Activated CD8-positive, alpha-beta T cell treated with anti-CD3 and anti-CD28 coated beads, Interleukin-2, amount 10 ng/mL, durations not matched to agents 7 days and 5 days (primary cell): ENCODE results near the gene SIGLEC10. TPM values are rescaled to one million over a fixed set of nuclear protein-coding genes. Genes with fewer than 3 reads are reported as not detected.
A peak's percentile ranks its signal among the peaks of the same experiment; 100 is the strongest.
"Not testable (repeated sequence)": the region's sequence is repeated elsewhere in the genome, so short reads cannot be mapped to it uniquely, and the experiment has no call there.

Experiments used
- ATAC-seq: fragments of 150-1000 bp; cut with Tn5 transposase; one replicate; pipeline ENCODE4 v1.10.0; 2021; ENCODE audit warnings: moderate library complexity
- CTCF ChIA-PET: fragments of 350-600 bp; sonication (Branson Sonifier 250); formaldehyde crosslinking; loops from one replicate; lab custom pipeline; 2021; ENCODE audit warnings: antibody characterized with exemption; lab: Charles Lee
- POLR2A ChIA-PET: fragments of 350-600 bp; sonication (Branson Sonifier 250); formaldehyde crosslinking; loops from one replicate; lab custom pipeline; 2021; ENCODE audit warnings: antibody characterized with exemption; lab: Charles Lee
- DNase-seq: peaks from one replicate; pipeline ENCODE4 v3.0.0-alpha.2; 2020
- H3K27ac Mint-ChIP-seq: one replicate; pipeline ENCODE4 v1.8.0; 2021; ENCODE audit warnings: mild to moderate bottlenecking, mixed read lengths
- H3K27me3 Mint-ChIP-seq: one replicate; pipeline ENCODE4 v1.8.0; 2021; ENCODE audit warnings: low read depth, mixed read lengths
- H3K36me3 Mint-ChIP-seq: one replicate; pipeline ENCODE4 v1.8.0; 2021; ENCODE audit warnings: low read depth, mixed read lengths
- H3K4me1 Mint-ChIP-seq: one replicate; pipeline ENCODE4 v1.8.0; 2021; ENCODE audit warnings: low read depth, mixed read lengths
- H3K4me3 Mint-ChIP-seq: one replicate; pipeline ENCODE4 v1.8.0; 2021; ENCODE audit warnings: mild to moderate bottlenecking, mixed read lengths
- H3K9me3 Mint-ChIP-seq: one replicate; pipeline ENCODE4 v1.8.0; 2022; ENCODE audit warnings: mixed read lengths; ENCODE audit not compliant: insufficient read depth
- total RNA-seq, 2 experiments: library from RNA; stranded (reverse); gene quantifications; one replicate each; pipeline ENCODE4 v1.2.3, GENCODE V29; 2021

SIGLEC10 gene
- total RNA-seq, 2 experiments from 2014 or later, result 0.83 to 0.92 TPM

DNA sequence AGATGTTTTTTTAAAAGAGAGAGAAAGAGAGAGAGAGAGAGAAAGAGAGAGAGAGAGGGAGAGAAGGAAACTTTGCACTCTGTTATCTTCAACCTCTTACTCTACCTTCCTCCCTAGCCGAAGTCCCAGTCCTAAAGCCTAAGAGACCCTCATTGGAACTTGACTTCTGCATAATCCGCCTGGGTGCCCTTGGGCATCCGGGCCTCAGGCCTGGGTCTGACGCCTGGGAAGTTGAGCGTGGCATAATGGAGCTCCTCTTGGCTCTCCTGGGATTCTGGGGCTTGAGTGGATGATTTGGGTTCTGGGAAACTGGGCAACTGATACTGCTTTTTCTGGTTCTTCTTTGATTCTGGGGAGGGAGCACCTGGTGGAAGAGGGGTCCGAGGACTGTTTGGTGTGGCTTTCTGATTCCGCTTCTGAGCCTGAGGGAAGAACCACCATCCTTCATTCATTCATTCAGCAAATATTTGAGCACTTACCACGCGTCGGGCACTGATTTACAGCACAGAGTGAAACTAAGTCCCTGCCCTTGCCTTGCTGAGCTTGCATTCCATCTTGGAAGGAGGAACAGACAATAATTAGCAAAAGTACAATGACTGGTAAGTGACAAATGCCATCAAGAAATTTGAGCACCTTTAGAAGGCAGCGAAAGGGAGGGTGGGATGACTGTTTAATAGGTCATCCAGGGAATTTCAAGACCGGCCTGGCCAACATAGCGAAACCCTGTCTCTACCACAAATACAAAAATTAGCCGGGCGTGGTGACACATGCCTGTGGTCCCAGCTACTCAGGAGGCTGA, 6.3 kb downstream of the SIGLEC10 start:
- no peaks in the 10 kb centered on the region for H3K9me3 Mint-ChIP-seq
- peaks cover 3% of the 10 kb centered on the region for H3K27me3 Mint-ChIP-seq
- ATAC-seq (no peak), DNase-seq (no peak)
- no peak overlapping the region for H3K4me3 Mint-ChIP-seq
- POLR2A ChIA-PET, result no interaction called here
- no peaks in the 10 kb centered on the region for H3K36me3 Mint-ChIP-seq
- CTCF ChIA-PET, result interaction anchor here (1.0 to 5.0 kb wide), 2 partner anchors 11 to 13 kb away, joined by 3 to 28 read pairs; no protein-coding TSS in a partner anchor
- no peak overlapping the region for H3K27ac Mint-ChIP-seq
- peaks cover 8% of the 10 kb centered on the region for H3K4me1 Mint-ChIP-seq

DNA sequence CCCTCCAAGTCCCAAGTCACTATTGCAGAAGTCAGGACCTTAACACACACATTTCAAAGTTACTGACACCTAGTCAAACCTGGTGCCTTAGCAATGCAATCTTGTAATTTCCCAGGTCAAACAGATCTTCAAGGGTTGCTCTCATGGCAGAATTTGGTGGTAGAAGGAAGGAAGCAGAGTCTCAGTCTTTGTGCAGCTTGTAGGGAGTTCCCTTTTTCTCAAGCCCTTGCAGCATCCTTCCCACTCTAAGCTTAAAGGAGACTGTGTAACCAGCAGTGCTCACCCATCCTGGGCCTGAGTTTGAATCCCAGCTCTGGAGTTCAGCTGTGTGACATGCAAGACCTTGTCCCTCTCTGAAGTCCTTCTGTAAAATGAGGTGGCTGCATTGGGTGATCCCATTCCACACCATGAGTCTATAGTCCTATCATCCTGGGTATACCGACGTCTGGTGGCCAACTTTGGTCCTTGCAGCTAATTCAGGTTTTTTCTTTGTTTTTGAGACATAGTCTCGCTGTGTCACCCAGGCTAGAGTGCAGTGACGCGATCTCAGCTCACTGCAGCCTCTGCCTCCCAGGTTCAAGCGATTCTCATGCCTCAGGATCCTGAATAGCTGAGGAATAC, 9.8 kb downstream of the SIGLEC10 start:
- CTCF ChIA-PET, result interaction anchor here (1.0 to 5.0 kb wide), 13 partner anchors 10 to 148 kb away, joined by 3 to 28 read pairs (median 4); no protein-coding TSS in a partner anchor
- Mint-ChIP-seq H3K9me3 (peaks cover 6% of the 10 kb centered on the region), H3K4me3 (no peak overlapping the region), H3K27me3 (peaks cover 3% of the 10 kb centered on the region), H3K4me1 (peaks cover 8% of the 10 kb centered on the region), H3K36me3 (peaks cover 8% of the 10 kb centered on the region), H3K27ac (no peak overlapping the region)
- POLR2A ChIA-PET, result no interaction called here
- DNase-seq (peak; percentile 53), ATAC-seq (peak; percentile 75)

DNA sequence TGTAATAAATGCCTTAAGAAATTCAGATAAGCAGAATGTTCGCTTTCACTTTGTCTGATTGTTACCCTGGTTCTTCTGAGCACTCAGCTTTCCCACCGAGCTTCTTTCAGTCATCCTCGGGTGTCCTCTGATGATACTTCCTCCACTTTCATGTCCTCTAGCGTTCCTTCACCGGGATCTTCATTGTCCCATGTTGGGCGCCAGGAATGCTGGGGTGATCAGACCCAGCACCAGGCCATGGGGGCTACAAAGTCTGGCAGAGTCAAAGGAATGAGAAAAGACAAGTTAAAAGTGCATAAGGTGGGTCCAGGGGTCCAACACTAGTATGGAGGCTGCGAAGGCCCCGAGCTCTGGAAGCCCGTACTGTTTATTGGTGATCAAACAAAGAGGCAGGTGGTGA, 15.3 kb downstream of the SIGLEC10 start:
- POLR2A ChIA-PET, result no interaction called here
- Mint-ChIP-seq H3K4me1 (peaks cover 9% of the 10 kb centered on the region), H3K27ac (no peak overlapping the region), H3K36me3 (peaks cover 19% of the 10 kb centered on the region), H3K9me3 (peaks cover 17% of the 10 kb centered on the region), H3K4me3 (no peak overlapping the region), H3K27me3 (no peaks in the 10 kb centered on the region)
- DNase-seq (no peak), ATAC-seq (no peak)
- CTCF ChIA-PET, result no interaction called here

GRCh38 chr19:51399936-51400335, 17.5 kb downstream of the SIGLEC10 start:
- peaks cover 25% of the 10 kb centered on the region for H3K4me1 Mint-ChIP-seq
- POLR2A ChIA-PET, result not testable (repeated sequence)

GRCh38 chr19:51399231-51399630, 18.2 kb downstream of the SIGLEC10 start:
- no peaks in the 10 kb centered on the region for H3K27me3 Mint-ChIP-seq
- peaks cover 25% of the 10 kb centered on the region for H3K36me3 Mint-ChIP-seq
- ATAC-seq (no peak), DNase-seq (no peak)
- H3K4me1 Mint-ChIP-seq, result peaks cover 30% of the 10 kb centered on the region
- ChIA-PET CTCF (interaction anchor here (0.9 to 6.1 kb wide), 14 partner anchors 10 to 262 kb away, joined by 3 to 35 read pairs (median 4); partner anchors contain the start of gene SIGLEC10), POLR2A (interaction anchor here (0.9 kb wide), 1 partner anchor 33 kb away, joined by 3 read pairs; the partner anchor contains the start of gene ETFB)
- no peak overlapping the region for H3K27ac Mint-ChIP-seq
- H3K4me3 Mint-ChIP-seq, result no peak overlapping the region
- peaks cover 17% of the 10 kb centered on the region for H3K9me3 Mint-ChIP-seq

More at GRCh38 chr19:51399936-51400335, 17.5 kb downstream of the SIGLEC10 start:
- peaks cover 21% of the 10 kb centered on the region for H3K36me3 Mint-ChIP-seq
- peaks cover 17% of the 10 kb centered on the region for H3K9me3 Mint-ChIP-seq
- not testable (repeated sequence) for ATAC-seq, H3K4me3 Mint-ChIP-seq, H3K27me3 Mint-ChIP-seq, DNase-seq, H3K27ac Mint-ChIP-seq
- CTCF ChIA-PET, result interaction anchor here (1.0 to 2.7 kb wide), 4 partner anchors 19 to 39 kb away, joined by 3 to 8 read pairs (median 3); no protein-coding TSS in a partner anchor

- Mint-ChIP-seq H3K9me3 (peaks cover 15% of the 10 kb centered on the region), H3K4me1 (peaks cover 37% of the 10 kb centered on the region), H3K4me3 (no peak overlapping the region), H3K36me3 (peaks cover 23% of the 10 kb centered on the region), H3K27me3 (no peaks in the 10 kb centered on the region), H3K27ac (no peak overlapping the region)
- DNase-seq (no peak), ATAC-seq (no peak)
- ChIA-PET CTCF (interaction anchor here (0.7 to 6.1 kb wide), 15 partner anchors 9 to 263 kb away, joined by 3 to 35 read pairs (median 5); partner anchors contain the start of genes ETFB and SIGLEC10), POLR2A (interaction anchor here (0.9 kb wide), 1 partner anchor 32 kb away, joined by 3 read pairs; the partner anchor contains the start of gene ETFB)
These were observed 19.2 kb downstream of the SIGLEC10 start for GRCh38 chr19:51398096-51398704.

GRCh38 chr19:51397453-51397852, 20.0 kb downstream of the SIGLEC10 start:
- Mint-ChIP-seq H3K4me1 (peaks cover 43% of the 10 kb centered on the region), H3K36me3 (peaks cover 16% of the 10 kb centered on the region)
- DNase-seq, H3K9me3 Mint-ChIP-seq, H3K4me3 Mint-ChIP-seq, H3K27ac Mint-ChIP-seq, H3K27me3 Mint-ChIP-seq, POLR2A ChIA-PET, ATAC-seq: not testable (repeated sequence)
- CTCF ChIA-PET, result interaction anchor here (1.5 to 6.1 kb wide), 7 partner anchors 12 to 43 kb away, joined by 5 to 35 read pairs (median 8); partner anchors contain the start of gene ETFB

GRCh38 chr19:51396175-51396574, 21.3 kb downstream of the SIGLEC10 start:
- H3K36me3 Mint-ChIP-seq, result peaks cover 8% of the 10 kb centered on the region
- peaks cover 48% of the 10 kb centered on the region for H3K4me1 Mint-ChIP-seq
- peak overlapping the region; percentile 96 for H3K27ac Mint-ChIP-seq
- CTCF ChIA-PET, result interaction anchor here (0.8 to 6.1 kb wide), 10 partner anchors 12 to 261 kb away, joined by 3 to 39 read pairs (median 21); partner anchors contain the start of genes ETFB, NKG7 and SIGLEC10
- POLR2A ChIA-PET, result interaction anchor here (2.4 to 4.1 kb wide), 4 partner anchors 20 to 29 kb away, joined by 11 to 68 read pairs (median 18); partner anchors contain the start of genes CLDND2, NKG7 and SIGLEC10
- no peaks in the 10 kb centered on the region for H3K27me3 Mint-ChIP-seq
- H3K9me3 Mint-ChIP-seq, result no peaks in the 10 kb centered on the region
- DNase-seq (no peak), ATAC-seq (no peak)
- no peak overlapping the region for H3K4me3 Mint-ChIP-seq

GRCh38 chr19:51394050-51394836, 23.2 kb downstream of the SIGLEC10 start:
- Mint-ChIP-seq H3K4me3 (peak overlapping the region; percentile 95), H3K4me1 (peaks cover 61% of the 10 kb centered on the region), H3K27me3 (no peaks in the 10 kb centered on the region), H3K36me3 (peaks cover 6% of the 10 kb centered on the region), H3K9me3 (no peaks in the 10 kb centered on the region), H3K27ac (peak overlapping the region; percentile 96)
- DNase-seq (peak; percentile 99), ATAC-seq (peak; percentile 94)
- CTCF ChIA-PET, result interaction anchor here (0.7 to 6.1 kb wide), 16 partner anchors 12 to 265 kb away, joined by 3 to 39 read pairs (median 6); partner anchors contain the start of genes ETFB and NKG7
- POLR2A ChIA-PET, result interaction anchor here (0.6 to 4.1 kb wide), 10 partner anchors 15 to 310 kb away, joined by 3 to 68 read pairs (median 12); partner anchors contain the start of genes CLDND2, ETFB, NKG7 and SIGLEC10

DNA sequence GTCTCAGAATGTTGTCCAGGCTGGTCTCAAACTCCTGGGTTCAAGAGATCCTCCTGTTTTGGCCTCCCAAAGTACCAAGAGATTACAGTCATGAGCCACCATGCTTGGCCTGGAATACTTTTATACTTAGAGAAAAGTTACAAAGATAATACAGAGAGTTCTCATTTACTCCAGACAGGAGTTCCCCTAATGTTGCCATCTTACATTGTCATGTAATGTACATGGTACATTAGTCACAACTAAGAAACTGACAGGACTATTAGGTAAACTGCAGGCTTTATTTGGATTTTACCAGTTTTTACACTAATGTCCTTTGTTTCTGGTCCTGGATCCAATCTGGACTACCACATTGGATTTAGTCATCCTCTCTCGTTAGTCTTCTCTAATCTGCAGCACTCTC, 24.7 kb downstream of the SIGLEC10 start:
- Mint-ChIP-seq H3K27me3 (no peaks in the 10 kb centered on the region), H3K9me3 (no peaks in the 10 kb centered on the region), H3K4me1 (peaks cover 54% of the 10 kb centered on the region), H3K27ac (peak overlapping the region; percentile 71), H3K36me3 (peaks cover 6% of the 10 kb centered on the region), H3K4me3 (peak overlapping the region; percentile 52)
- ATAC-seq (no peak), DNase-seq (no peak)
- CTCF ChIA-PET, result interaction anchor here (1.1 kb wide), 1 partner anchor 25 kb away, joined by 4 read pairs; no protein-coding TSS in a partner anchor
- POLR2A ChIA-PET, result no interaction called here
